Measurements from ENCODE around the gene ERC2. TPM values are rescaled to one million over a fixed set of nuclear protein-coding genes. Genes with fewer than 3 reads are reported as not detected.

The ERC2 gene
- total RNA-seq, 1 donor from 2014 or later = 2.4 TPM

- DNase-seq = no peak
These were observed 560.7 kb downstream of the ERC2 start for GRCh38 chr3:55907616-55908015.

GRCh38 chr3:55906896-55907295 lies 561.4 kb downstream of the ERC2 start:
- DNase-seq = no peak

DNA sequence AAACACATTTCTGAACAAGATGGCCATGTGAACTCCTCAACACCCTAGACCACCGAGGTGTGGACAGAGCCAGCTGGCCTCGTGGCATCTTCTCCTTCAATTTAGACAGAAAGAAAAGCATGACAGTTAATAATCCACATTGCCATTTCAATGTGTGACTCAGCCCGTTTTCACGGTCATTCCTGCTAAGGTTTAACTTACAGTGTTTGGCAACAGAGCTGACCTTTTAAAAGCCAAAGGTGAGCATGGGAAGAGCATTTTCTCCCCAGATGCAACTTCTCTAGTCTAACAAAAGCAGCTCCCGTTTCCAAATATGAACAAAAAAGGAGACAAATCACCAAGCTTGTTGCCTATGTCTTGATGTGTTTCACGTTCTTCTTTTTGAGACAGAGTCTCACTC lies 563.6 kb downstream of the ERC2 start:
- no peak for DNase-seq

GRCh38 chr3:55903680-55904079 lies 564.6 kb downstream of the ERC2 start:
- no peak for DNase-seq

DNA sequence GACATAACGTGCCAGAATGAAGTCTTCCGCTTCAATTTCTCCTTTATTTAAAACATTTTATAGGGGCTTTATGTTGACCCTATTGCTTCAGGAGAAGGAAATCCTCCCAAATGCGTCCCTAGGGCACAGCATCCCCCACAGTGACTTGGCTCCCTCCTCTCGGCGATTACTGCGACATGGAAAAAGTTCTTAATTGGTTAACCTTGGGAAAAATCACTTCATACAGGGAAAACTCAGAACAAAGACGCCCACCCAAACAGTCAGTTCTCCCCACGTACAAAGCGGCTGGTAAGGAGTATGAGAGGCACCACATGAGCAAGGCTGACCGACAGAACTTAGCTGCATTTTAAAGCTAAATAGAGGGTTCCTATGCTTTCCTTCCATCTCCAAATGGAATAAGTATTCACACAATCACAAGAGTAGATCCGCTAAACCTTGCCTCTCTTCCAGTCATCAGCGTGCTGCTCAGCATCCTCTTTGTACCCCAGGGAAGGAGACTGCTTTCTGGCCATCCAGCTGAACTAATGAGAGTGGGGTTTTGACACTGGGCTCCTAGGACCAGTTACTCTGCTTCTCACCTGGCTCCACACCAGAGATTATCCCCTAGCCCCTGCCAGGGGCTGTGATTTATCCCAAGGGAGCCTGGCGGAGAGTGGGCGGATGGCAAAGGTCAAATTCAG lies 565.9 kb downstream of the ERC2 start:
- no peak for DNase-seq

DNA sequence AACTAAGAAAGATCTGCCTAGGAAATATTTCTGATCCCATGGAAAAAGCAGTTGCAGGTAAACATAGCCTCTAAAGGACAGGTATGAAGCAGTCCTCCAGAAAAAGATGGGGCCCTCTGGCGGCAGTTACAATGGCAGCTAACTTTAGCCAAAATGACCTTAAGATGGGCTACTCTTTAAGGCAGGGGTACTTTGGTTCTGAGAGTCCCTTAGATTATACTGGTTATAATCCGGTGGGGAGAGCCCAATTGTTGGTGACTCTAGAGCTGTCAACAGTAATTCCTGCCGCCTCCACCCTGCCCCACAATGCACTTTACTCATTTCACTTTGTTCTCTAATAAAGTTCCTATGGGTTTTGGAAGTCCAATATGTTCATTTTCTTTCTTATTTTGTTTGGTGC lies 568.4 kb downstream of the ERC2 start:
- no peak for DNase-seq

DNA sequence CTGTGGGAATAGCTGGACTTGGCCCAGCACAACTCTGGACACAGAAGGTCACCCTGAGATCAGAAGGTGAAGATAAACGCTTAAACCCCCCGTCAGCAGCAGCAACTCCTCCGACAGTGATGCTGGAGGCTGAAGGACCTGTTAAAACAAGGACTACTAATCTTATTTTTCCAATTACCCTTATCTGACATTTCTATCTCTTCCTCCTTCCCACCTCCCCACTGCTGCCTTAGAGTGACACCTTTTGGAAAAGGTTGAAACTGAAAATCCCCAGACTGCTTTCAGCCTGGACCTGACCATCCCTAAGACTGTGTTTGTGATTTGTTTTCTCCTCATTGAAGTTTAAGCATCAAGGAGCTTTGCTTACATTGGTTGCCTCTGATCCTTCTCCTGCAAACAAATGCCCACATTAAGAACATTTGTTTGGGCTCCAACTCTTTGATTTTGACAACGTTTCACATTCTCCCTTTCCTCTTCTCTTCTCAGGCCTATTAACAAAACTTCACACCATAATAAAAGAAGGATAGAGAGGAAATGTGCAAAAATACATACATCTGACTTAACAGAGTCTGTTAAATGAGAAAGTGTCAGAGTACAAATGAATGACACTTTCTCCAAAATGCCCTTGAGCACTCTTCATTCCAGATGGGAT lies 570.6 kb downstream of the ERC2 start:
- no peak for DNase-seq

DNA sequence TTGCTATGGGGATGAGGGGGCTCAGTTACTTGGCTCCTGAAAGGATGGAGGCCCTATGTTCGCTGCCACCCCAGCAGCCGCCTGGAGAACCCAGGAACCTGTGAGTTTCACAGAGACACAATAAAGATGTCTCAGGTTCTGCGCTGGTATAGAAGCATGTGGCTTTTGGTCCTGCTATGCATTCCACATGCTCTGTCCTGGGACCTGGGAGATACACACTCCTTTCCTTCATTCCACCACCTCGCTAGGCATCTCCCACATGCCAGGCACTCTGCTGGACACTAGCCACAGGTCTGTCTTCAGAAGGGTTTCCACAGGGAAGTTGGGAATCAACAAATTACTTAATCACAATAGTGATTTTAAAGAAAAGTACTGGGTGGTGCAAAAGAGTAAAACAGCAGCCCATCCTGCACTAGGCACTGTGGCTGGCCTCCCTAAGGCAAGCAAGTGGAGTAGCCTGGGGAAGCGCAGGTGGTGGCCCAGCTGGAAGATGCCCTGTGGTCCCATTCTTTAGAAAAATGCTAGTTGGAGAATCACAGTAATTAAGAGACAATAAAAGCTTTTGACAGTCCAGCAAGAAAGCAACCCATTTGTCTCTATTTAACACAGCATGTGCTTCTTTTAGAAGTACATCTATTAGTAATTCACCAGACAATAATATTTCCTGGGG lies 572.2 kb downstream of the ERC2 start:
- no peak for DNase-seq

- DNase-seq = no peak
These were observed 573.7 kb downstream of the ERC2 start for GRCh38 chr3:55894605-55895004.

GRCh38 chr3:55893045-55893664 lies 575.1 kb downstream of the ERC2 start:
- DNase-seq = no peak

DNA sequence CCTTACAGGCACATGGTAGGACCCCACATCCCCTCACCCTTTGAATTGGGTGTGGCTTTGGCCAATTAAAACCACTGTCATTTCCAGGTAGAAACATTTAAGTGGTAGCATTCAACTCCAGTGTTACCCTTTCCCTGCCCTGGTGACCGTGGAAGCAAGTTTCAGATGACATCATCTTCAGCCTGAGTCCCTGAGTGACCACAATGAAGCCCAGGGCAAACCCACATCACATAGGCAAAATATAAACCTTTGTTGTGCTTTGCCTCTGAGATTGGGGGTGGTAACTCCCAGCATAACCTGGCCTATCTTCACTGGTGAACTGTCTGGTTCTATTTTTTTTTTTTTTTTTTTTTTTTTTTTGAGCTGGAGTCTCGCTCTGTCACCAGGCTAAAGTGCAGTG lies 577.2 kb downstream of the ERC2 start:
- DNase-seq = no peak

- no peak for DNase-seq
These were observed 579.9 kb downstream of the ERC2 start for GRCh38 chr3:55888282-55888885.

- DNase-seq = no peak
These were observed 582.5 kb downstream of the ERC2 start for GRCh38 chr3:55885721-55886120.

- no peak for DNase-seq
These were observed 583.6 kb downstream of the ERC2 start for GRCh38 chr3:55884491-55885285.

DNA sequence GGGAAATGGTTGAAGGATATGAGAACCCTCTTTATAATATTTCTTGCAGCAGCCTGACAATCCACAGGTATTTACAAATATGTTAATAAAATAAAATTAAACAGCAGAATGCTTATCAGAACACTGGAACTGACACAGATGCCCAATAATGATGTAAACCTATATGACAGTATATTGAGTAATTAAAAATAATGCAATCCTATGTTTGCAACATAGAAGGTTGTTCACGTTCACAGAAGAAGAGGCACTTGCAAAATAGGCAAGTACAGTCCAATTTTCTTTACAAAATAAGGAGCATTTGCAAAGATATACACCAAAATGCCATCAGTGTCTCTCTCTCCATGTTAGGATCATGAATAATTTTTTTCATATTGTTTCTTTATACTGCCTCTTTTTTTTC lies 584.2 kb downstream of the ERC2 start:
- DNase-seq = no peak

GRCh38 chr3:55882006-55882405 lies 586.3 kb downstream of the ERC2 start:
- DNase-seq = no peak

DNA sequence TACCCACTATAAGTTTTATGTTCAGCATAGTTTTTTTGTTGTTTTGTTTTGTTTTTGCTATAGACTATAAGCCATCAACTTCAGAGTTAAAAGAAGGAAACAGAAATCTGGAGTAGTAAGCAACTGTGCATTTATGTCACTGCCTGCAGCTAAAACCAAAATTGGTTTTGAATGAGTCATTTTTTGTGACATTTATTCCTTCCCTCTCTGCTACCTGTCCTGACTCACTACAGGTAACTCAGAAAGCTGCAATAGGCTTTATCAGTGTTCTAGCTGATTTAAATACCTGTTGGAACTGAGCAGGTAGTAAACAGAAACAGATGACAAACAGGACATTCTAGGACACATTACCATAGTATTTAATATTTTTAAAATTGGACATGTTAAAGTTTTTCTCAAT lies 587.9 kb downstream of the ERC2 start:
- DNase-seq = no peak

GRCh38 chr3:55879901-55880331 lies 588.4 kb downstream of the ERC2 start:
- DNase-seq = no peak

GRCh38 chr3:55877703-55878102 lies 590.6 kb downstream of the ERC2 start:
- no peak for DNase-seq

DNA sequence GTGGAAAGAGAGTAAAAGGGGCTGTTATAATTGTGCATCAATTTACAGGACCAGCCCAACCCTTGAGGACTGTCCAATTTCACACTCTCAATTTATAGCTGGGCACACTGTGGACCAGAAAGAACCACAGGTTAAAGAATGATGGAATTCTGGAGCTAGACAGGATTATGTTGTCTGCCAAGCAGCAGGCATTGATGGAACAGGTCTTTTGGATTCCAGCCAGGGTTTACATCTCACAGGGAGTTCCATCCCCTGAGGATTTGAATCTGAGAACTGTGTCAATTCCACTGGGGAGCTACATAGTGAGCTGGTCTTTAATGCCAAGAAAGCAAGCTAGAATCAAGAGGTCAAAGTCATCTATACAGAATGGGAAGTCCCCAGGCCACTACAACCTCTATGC lies 591.7 kb downstream of the ERC2 start:
- DNase-seq = no peak

DNA sequence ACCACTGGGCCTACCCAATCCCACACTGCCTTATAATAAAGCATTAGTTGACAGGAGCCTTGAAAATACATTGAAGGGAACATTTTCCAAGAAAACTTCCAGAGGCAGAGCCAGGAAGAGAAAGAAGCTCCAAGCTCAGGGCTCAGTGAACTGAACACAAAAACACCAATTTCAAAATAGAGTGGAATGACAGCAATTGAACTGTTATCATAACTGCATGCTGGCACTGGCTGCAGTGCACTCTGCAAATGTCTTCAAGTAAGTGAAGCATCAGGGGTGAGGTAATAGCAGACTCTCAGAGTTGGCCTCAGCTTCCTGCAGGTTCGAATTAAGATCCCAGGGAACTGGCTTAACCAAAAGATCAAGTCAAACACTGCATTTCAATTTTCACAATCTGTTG lies 593.2 kb downstream of the ERC2 start:
- no peak for DNase-seq

- no peak for DNase-seq
These were observed 594.6 kb downstream of the ERC2 start for GRCh38 chr3:55873523-55874254.

Measured in dermis blood vessel endothelial cell (primary cell).